Body of pancreas (tissue), 4 donors: ENCODE data around the gene SLC22A23. TPM values are rescaled to one million over a fixed set of nuclear protein-coding genes. Genes with fewer than 3 reads are reported as not detected.

Source experiments
- ATAC-seq: fragments of 150-250 bp; one replicate; pipeline ENCODE4 v1.9.1; 2016
- DNase-seq, 4 donors: peaks; one replicate each; pipeline ENCODE4 v3.0.0-alpha.2; 2019
- H3K27ac ChIP-seq, 4 donors: fragments of 200-600 bp; sonication (generic); 1 replicate in 3 of 4; 2 replicates in 1 of 4; pipeline versions ENCODE4 v1.5.1 to v1.6.1; 2016 to 2019; ENCODE audit warnings: mild to moderate bottlenecking in 1 of 4, mixed read lengths in 1 of 4, moderate library complexity in 1 of 4
- H3K27me3 ChIP-seq, 2 donors: fragments of 200-600 bp; sonication (generic); one replicate each; pipeline ENCODE4 v1.6.0; 2016; ENCODE audit warnings: mild to moderate bottlenecking in 1 of 2
- H3K36me3 ChIP-seq, 2 donors: fragments of 200-600 bp; sonication (generic); replicated peaks in 1 of 2; 2 replicates each; pipeline ENCODE4 v1.5.1; 2016; ENCODE audit warnings: low read depth in 2 of 2; ENCODE audit not compliant: insufficient read depth in 1 of 2
- H3K4me1 ChIP-seq: fragments of 200-600 bp; sonication (generic); one replicate; pipeline ENCODE4 v1.6.0; 2016
- H3K4me3 ChIP-seq, 2 donors: fragments of 200-600 bp; sonication (generic); 1 replicate in 1 of 2; 2 replicates in 1 of 2; pipeline ENCODE4 v1.5.1; 2016 to 2019
- H3K9me3 ChIP-seq, 3 donors: fragments of 200-600 bp; sonication (generic); 1 replicate in 2 of 3; 2 replicates in 1 of 3; pipeline ENCODE4 v1.5.1; 2016
- CTCF ChIP-seq, 7 experiments: fragments of 450-650 bp in 4 of 7; fragments of 200-600 bp in 3 of 7; sonication (generic) in 3 of 7; IDR thresholded peaks; one replicate each; pipeline ENCODE4 v1.5.1; 2016 to 2019; ENCODE audit warnings: antibody characterized with exemption in 7 of 7
- POLR2A ChIP-seq, 3 donors: fragments of 450-650 bp; IDR thresholded peaks; one replicate each; pipeline ENCODE4 v1.6.1; 2016; ENCODE audit warnings: antibody characterized with exemption in 3 of 3, mild to moderate bottlenecking in 2 of 3
- WGBS, 2 donors: methylation state at CpG; one replicate each; pipeline ENCODE4 v1.1.5; 2017; 5-methylcytosine and 5-hydroxymethylcytosine counted together
- intact Hi-C: fragments of 100-400 bp; cut with DNase I; formaldehyde crosslinking; loops from one replicate; pipeline ENCODE4 v1.15.1; 2023
- total RNA-seq, 2 donors: library from RNA; depleted of rRNA; stranded (reverse); fragments of >200 nt; gene quantifications; one replicate each; pipeline ENCODE4 v1.1.0, GENCODE V29; 2016

Gene SLC22A23
- total RNA-seq, 2 donors from 2014 or later, result 20.4 to 32.2 TPM

- no peak for DNase-seq
- intact Hi-C loops, result no loop called here
- H3K9me3 ChIP-seq, result no peaks in the 10 kb centered on the region
- peaks cover 88% of the 10 kb centered on the region for H3K4me1 ChIP-seq
- ATAC-seq, result no peak
- H3K27ac ChIP-seq, result no peak overlapping the region
- no peak overlapping the region for H3K4me3 ChIP-seq
- no peaks in the 10 kb centered on the region for H3K27me3 ChIP-seq
- no peak for TF ChIP-seq CTCF (IDR thresholded peaks at IDR 0.05)
- no peak for TF ChIP-seq POLR2A (IDR thresholded peaks at IDR 0.05)
- no peaks in the 10 kb centered on the region for H3K36me3 ChIP-seq
Observed at GRCh38 chr6:3407840-3408239, 49.0 kb downstream of the SLC22A23 start.

GRCh38 chr6:3406891-3407809 is 49.7 kb downstream of the SLC22A23 start:
- Histone ChIP-seq H3K4me3 (no peak overlapping the region), H3K4me1 (peaks cover 93% of the 10 kb centered on the region), H3K27me3 (no peaks in the 10 kb centered on the region), H3K27ac (peak overlapping the region in 3 of 4 donors; percentile 0 to 51 (median 48)), H3K9me3 (no peaks in the 10 kb centered on the region), H3K36me3 (no peaks in the 10 kb centered on the region)
- intact Hi-C loops, result no loop called here
- DNase-seq, result no peak
- ATAC-seq, result no peak
- TF ChIP-seq POLR2A (IDR thresholded peaks at IDR 0.05) (no peak), CTCF (IDR thresholded peaks at IDR 0.05) (no peak)
- 69 to 75% methylated on average over 3 of the region's 3 CpGs for WGBS, 2 donors

- H3K9me3 ChIP-seq, result no peaks in the 10 kb centered on the region
- TF ChIP-seq CTCF (IDR thresholded peaks at IDR 0.05) (no peak), POLR2A (IDR thresholded peaks at IDR 0.05) (no peak)
- no peak for DNase-seq
- peak overlapping the region; percentile 0 to 51 (median 50) for H3K27ac ChIP-seq
- ATAC-seq, result no peak
- H3K27me3 ChIP-seq, result no peaks in the 10 kb centered on the region
- H3K36me3 ChIP-seq, result no peaks in the 10 kb centered on the region
- intact Hi-C loops, result no loop called here
- H3K4me3 ChIP-seq, result no peak overlapping the region
- H3K4me1 ChIP-seq, result peaks cover 93% of the 10 kb centered on the region
- 60% methylated on average over 9 of the region's 9 CpGs for WGBS, 2 donors
Observed at GRCh38 chr6:3406362-3406821, 50.5 kb downstream of the SLC22A23 start.

GRCh38 chr6:3405679-3406078 is 51.2 kb downstream of the SLC22A23 start:
- intact Hi-C loops, result no loop called here
- peak overlapping the region; percentile 24 to 51 (median 50) for H3K27ac ChIP-seq
- no peaks in the 10 kb centered on the region for H3K36me3 ChIP-seq
- no peak overlapping the region for H3K4me3 ChIP-seq
- peaks cover 88% of the 10 kb centered on the region for H3K4me1 ChIP-seq
- ATAC-seq (peak; percentile 32), DNase-seq (no peak)
- no peak for TF ChIP-seq POLR2A (IDR thresholded peaks at IDR 0.05)
- no peak for TF ChIP-seq CTCF (IDR thresholded peaks at IDR 0.05)
- H3K9me3 ChIP-seq, result no peaks in the 10 kb centered on the region
- H3K27me3 ChIP-seq, result no peaks in the 10 kb centered on the region

GRCh38 chr6:3405182-3405518 is 51.7 kb downstream of the SLC22A23 start:
- Histone ChIP-seq H3K27ac (peak overlapping the region in 3 of 4 donors; percentile 24 to 51 (median 48)), H3K4me3 (no peak overlapping the region), H3K9me3 (no peaks in the 10 kb centered on the region), H3K36me3 (no peaks in the 10 kb centered on the region), H3K27me3 (no peaks in the 10 kb centered on the region), H3K4me1 (peaks cover 85% of the 10 kb centered on the region)
- no peak for DNase-seq
- intact Hi-C loops, result no loop called here
- no peak for ATAC-seq
- WGBS, 2 donors, result 89 to 96% methylated on average over 11 of the region's 11 CpGs
- TF ChIP-seq CTCF (IDR thresholded peaks at IDR 0.05) (no peak), POLR2A (IDR thresholded peaks at IDR 0.05) (no peak)
